Erythroblast (primary cell): ENCODE data around the gene VPS72.
A peak's percentile ranks its signal among the peaks of the same experiment; 100 is the strongest.

ENCODE experiments used
- GATA1 ChIP-seq: IDR thresholded peaks from 2 replicates; pipeline ENCODE4 v1.6.1; 2011; ENCODE audit warnings: low read depth, mild to moderate bottlenecking, control low read depth, low read length, moderate library complexity
- POLR2A ChIP-seq: IDR thresholded peaks from 2 replicates; pipeline ENCODE4 v1.6.1; 2011; ENCODE audit warnings: mild to moderate bottlenecking, low read length

GRCh38 chr1:151165738-151166504 is 24.1 kb downstream of the VPS72 start, which contains the start of the genes LYSMD1 and SCNM1:
- peak; percentile 85 for TF ChIP-seq POLR2A
- no peak for TF ChIP-seq GATA1
